ENCODE measurements around the gene KRTAP1-4. TPM values are rescaled to one million over a fixed set of nuclear protein-coding genes. Genes with fewer than 3 reads are reported as not detected.
"Not testable (repeated sequence)": the region's sequence is repeated elsewhere in the genome, so short reads cannot be mapped to it uniquely, and the experiment has no call there.

KRTAP1-4 gene
- total RNA-seq, 3 donors from 2014 or later, result not detected

GRCh38 chr17:41058741-41059140 is 28.7 kb upstream of the KRTAP1-4 start:
- Mint-ChIP-seq H3K9me3 (peaks cover 7% of the 10 kb centered on the region), H3K27me3 (ENCODE audit: low read depth) (peaks cover 32% of the 10 kb centered on the region), H3K36me3 (ENCODE audit: insufficient read depth) (no peaks in the 10 kb centered on the region), H3K4me3 (no peak overlapping the region), H3K4me1 (ENCODE audit: low read depth) (no peaks in the 10 kb centered on the region)
- ATAC-seq (no peak), DNase-seq (no peak)

GRCh38 chr17:41057547-41057946 is 27.6 kb upstream of the KRTAP1-4 start:
- Mint-ChIP-seq H3K27me3 (ENCODE audit: low read depth) (peaks cover 32% of the 10 kb centered on the region), H3K9me3 (peaks cover 7% of the 10 kb centered on the region), H3K36me3 (ENCODE audit: insufficient read depth) (no peaks in the 10 kb centered on the region), H3K4me1 (ENCODE audit: low read depth) (no peaks in the 10 kb centered on the region), H3K4me3 (no peak overlapping the region)
- ATAC-seq (no peak), DNase-seq (no peak)

GRCh38 chr17:41055130-41055529 is 25.1 kb upstream of the KRTAP1-4 start, which contains the start of gene KRTAP2-2:
KRTAP2-2 (minus strand) TSS chr17:41055230; CDS start chr17:41055211, 19 bp downstream.
- not testable (repeated sequence) for DNase-seq; ATAC-seq; H3K9me3 Mint-ChIP-seq; H3K36me3 Mint-ChIP-seq (ENCODE audit: insufficient read depth); H3K4me3 Mint-ChIP-seq; H3K4me1 Mint-ChIP-seq (ENCODE audit: low read depth)
- H3K27me3 Mint-ChIP-seq (ENCODE audit: low read depth), result peaks cover 30% of the 10 kb centered on the region

GRCh38 chr17:41054556-41054955 is 24.6 kb upstream of the KRTAP1-4 start:
- H3K4me1 Mint-ChIP-seq (ENCODE audit: low read depth); DNase-seq; ATAC-seq; H3K4me3 Mint-ChIP-seq; H3K9me3 Mint-ChIP-seq; H3K36me3 Mint-ChIP-seq (ENCODE audit: insufficient read depth): not testable (repeated sequence)
- H3K27me3 Mint-ChIP-seq (ENCODE audit: low read depth), result peaks cover 27% of the 10 kb centered on the region

GRCh38 chr17:41054025-41054424 is 24.0 kb upstream of the KRTAP1-4 start:
- Mint-ChIP-seq H3K36me3 (ENCODE audit: insufficient read depth) (no peaks in the 10 kb centered on the region), H3K27me3 (ENCODE audit: low read depth) (peaks cover 24% of the 10 kb centered on the region)
- ATAC-seq, result no peak

GRCh38 chr17:41052566-41052965 is 22.6 kb upstream of the KRTAP1-4 start:
- H3K4me3 Mint-ChIP-seq, result no peak overlapping the region
- no peaks in the 10 kb centered on the region for H3K4me1 Mint-ChIP-seq (ENCODE audit: low read depth)
- H3K27me3 Mint-ChIP-seq (ENCODE audit: low read depth), result peaks cover 19% of the 10 kb centered on the region
- H3K36me3 Mint-ChIP-seq (ENCODE audit: insufficient read depth), result no peaks in the 10 kb centered on the region
- DNase-seq (no peak), ATAC-seq (no peak)
- H3K9me3 Mint-ChIP-seq, result peaks cover 5% of the 10 kb centered on the region

More at GRCh38 chr17:41054025-41054424, 24.0 kb upstream of the KRTAP1-4 start:
- DNase-seq, result no peak
- H3K4me3 Mint-ChIP-seq, result no peak overlapping the region
- H3K4me1 Mint-ChIP-seq (ENCODE audit: low read depth), result no peaks in the 10 kb centered on the region
- H3K9me3 Mint-ChIP-seq, result peaks cover 7% of the 10 kb centered on the region

- no peaks in the 10 kb centered on the region for H3K36me3 Mint-ChIP-seq (ENCODE audit: insufficient read depth)
- no peak for ATAC-seq
- no peaks in the 10 kb centered on the region for H3K4me1 Mint-ChIP-seq (ENCODE audit: low read depth)
- no peak for DNase-seq
- H3K9me3 Mint-ChIP-seq, result no peaks in the 10 kb centered on the region
- H3K27me3 Mint-ChIP-seq (ENCODE audit: low read depth), result peaks cover 14% of the 10 kb centered on the region
- no peak overlapping the region for H3K4me3 Mint-ChIP-seq
Observed at GRCh38 chr17:41049110-41049509, 19.1 kb upstream of the KRTAP1-4 start.

- no peak overlapping the region for H3K4me3 Mint-ChIP-seq
- H3K9me3 Mint-ChIP-seq, result peaks cover 3% of the 10 kb centered on the region
- ATAC-seq (no peak), DNase-seq (no peak)
- H3K4me1 Mint-ChIP-seq (ENCODE audit: low read depth), result no peaks in the 10 kb centered on the region
- H3K27me3 Mint-ChIP-seq (ENCODE audit: low read depth), result peaks cover 18% of the 10 kb centered on the region
- no peaks in the 10 kb centered on the region for H3K36me3 Mint-ChIP-seq (ENCODE audit: insufficient read depth)
Observed at GRCh38 chr17:41048441-41048840, 18.4 kb upstream of the KRTAP1-4 start.

GRCh38 chr17:41046735-41047465 is 16.9 kb upstream of the KRTAP1-4 start, which contains the start of gene KRTAP2-1:
KRTAP2-1 (minus strand) TSS chr17:41047316; CDS start chr17:41047267, 49 bp downstream.
- not testable (repeated sequence) for ATAC-seq, H3K9me3 Mint-ChIP-seq

GRCh38 chr17:41042953-41043352 is 13.0 kb upstream of the KRTAP1-4 start:
- DNase-seq (no peak), ATAC-seq (no peak)
- Mint-ChIP-seq H3K27me3 (ENCODE audit: low read depth) (peaks cover 20% of the 10 kb centered on the region), H3K4me3 (no peak overlapping the region), H3K4me1 (ENCODE audit: low read depth) (no peaks in the 10 kb centered on the region), H3K9me3 (peaks cover 6% of the 10 kb centered on the region), H3K36me3 (ENCODE audit: insufficient read depth) (no peaks in the 10 kb centered on the region)

More at GRCh38 chr17:41046735-41047465, 16.9 kb upstream of the KRTAP1-4 start, which contains the start of gene KRTAP2-1:
- H3K4me3 Mint-ChIP-seq; H3K4me1 Mint-ChIP-seq (ENCODE audit: low read depth); H3K36me3 Mint-ChIP-seq (ENCODE audit: insufficient read depth); DNase-seq: not testable (repeated sequence)
- H3K27me3 Mint-ChIP-seq (ENCODE audit: low read depth), result peaks cover 18% of the 10 kb centered on the region

- not testable (repeated sequence) for H3K36me3 Mint-ChIP-seq (ENCODE audit: insufficient read depth); DNase-seq; H3K4me3 Mint-ChIP-seq; H3K4me1 Mint-ChIP-seq (ENCODE audit: low read depth); H3K9me3 Mint-ChIP-seq; ATAC-seq
- peaks cover 20% of the 10 kb centered on the region for H3K27me3 Mint-ChIP-seq (ENCODE audit: low read depth)
Observed at GRCh38 chr17:41040783-41041571, 11.0 kb upstream of the KRTAP1-4 start, which contains the start of gene KRTAP1-1. KRTAP1-1 (minus strand) TSS chr17:41041450; CDS start chr17:41041397, 53 bp downstream.

GRCh38 chr17:41037853-41038350 is 7.9 kb upstream of the KRTAP1-4 start:
- ATAC-seq (no peak), DNase-seq (no peak)
- Mint-ChIP-seq H3K4me3 (no peak overlapping the region), H3K4me1 (ENCODE audit: low read depth) (no peaks in the 10 kb centered on the region), H3K36me3 (ENCODE audit: insufficient read depth) (no peaks in the 10 kb centered on the region), H3K27me3 (ENCODE audit: low read depth) (peaks cover 19% of the 10 kb centered on the region), H3K9me3 (no peaks in the 10 kb centered on the region)

- H3K4me3 Mint-ChIP-seq; ATAC-seq; H3K4me1 Mint-ChIP-seq (ENCODE audit: low read depth); DNase-seq; H3K9me3 Mint-ChIP-seq; H3K36me3 Mint-ChIP-seq (ENCODE audit: insufficient read depth): not testable (repeated sequence)
- peaks cover 28% of the 10 kb centered on the region for H3K27me3 Mint-ChIP-seq (ENCODE audit: low read depth)
Observed at GRCh38 chr17:41034346-41034935, 4.4 kb upstream of the KRTAP1-4 start, which contains the start of gene KRTAP1-3. KRTAP1-3 (minus strand) TSS chr17:41034874; CDS start chr17:41034821, 53 bp downstream.
